Activated CD8-positive, alpha-beta memory T cell treated with anti-CD3 and anti-CD28 coated beads, Interleukin-2, amount 50 U/mL, for 1 hour (primary cell): ENCODE results near the gene TMEM161B.
"Not testable (repeated sequence)": the region's sequence is repeated elsewhere in the genome, so short reads cannot be mapped to it uniquely, and the experiment has no call there.

Experiments
- DNase-seq: peaks from one replicate; pipeline ENCODE4 v3.0.0-alpha.2; 2020; ENCODE audit errors: extremely low read depth

The TMEM161B gene

GRCh38 chr5:88183255-88183654 lies 85.4 kb downstream of the TMEM161B start:
- DNase-seq, result no peak

DNA sequence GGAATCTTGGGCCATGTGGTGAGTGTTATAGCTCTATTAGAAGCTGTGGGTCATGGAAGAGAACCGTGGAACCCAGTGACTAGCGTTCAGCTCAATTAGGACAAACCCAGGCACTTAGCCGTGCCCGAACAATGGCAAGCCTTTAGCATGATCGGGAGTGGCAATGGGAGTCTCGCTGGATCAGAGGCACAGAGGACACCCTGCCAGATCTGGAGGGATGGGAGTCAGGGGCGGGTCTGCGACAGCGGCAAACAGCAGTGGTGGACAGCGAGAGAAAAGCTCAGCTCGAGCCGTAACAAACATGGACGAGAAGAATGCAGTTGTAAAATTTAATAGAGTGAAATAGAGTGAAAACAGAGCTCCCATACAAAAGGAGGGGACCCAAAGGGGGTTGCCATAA lies 91.2 kb downstream of the TMEM161B start:
- DNase-seq, result not testable (repeated sequence)

GRCh38 chr5:88172847-88173758 lies 95.5 kb downstream of the TMEM161B start:
- no peak for DNase-seq

DNA sequence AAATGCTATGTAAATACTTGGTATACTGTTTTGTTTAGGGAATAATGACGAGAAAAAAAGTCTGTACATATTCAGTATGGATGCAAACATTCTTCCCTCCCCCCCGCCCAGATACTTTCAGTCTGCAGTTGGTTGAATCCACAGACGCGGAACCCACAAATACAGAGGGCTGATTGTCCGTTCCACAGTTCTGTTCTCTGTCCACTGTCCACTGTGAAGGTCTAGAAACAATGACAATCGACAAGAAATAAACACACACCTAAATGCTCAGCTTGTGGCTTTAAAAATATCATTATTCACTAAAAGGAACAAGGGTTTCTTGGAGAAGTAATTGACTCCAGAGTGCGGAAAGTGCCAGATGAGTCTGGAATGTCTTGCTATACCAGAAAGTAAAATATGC lies 109.1 kb downstream of the TMEM161B start:
- DNase-seq, result no peak

DNA sequence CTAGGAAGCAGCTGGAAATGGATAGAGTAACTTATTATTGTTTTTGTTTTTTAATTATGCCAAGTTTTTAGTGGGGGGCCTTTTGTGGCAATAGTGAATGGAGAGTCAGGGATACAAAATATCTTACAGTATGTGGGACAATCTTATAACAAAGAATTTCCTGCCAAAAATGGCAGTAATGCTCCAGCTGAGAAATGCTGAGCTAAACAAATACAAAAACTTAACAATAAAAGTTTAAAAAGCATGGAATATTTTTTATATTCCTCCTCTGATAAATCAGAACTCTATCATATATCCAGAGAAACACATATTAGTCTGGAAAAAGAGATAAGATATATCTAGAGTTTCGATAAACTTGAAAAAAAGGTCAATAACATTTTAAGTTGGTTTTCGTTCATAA lies 110.6 kb downstream of the TMEM161B start:
- no peak for DNase-seq

GRCh38 chr5:88154891-88155290 lies 113.8 kb downstream of the TMEM161B start:
- DNase-seq, result no peak

DNA sequence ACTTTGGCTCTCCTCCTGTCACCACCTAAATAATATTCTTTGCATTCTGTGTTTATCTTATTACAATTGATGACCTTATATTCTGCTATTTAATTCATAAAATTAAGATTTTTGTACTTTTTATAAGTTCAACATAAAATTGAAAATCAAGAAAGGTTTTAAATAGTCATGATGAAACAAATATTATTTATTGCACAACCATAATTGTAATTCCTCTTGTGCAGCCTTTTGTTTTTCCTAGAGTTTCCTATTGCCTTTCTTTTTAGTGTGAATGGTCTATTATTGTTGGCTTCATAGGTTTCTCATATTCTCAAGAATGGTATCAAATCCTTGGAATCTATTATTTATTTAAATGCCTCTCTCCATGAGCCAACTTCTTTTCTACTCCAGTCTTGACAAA lies 117.9 kb downstream of the TMEM161B start:
- DNase-seq, result no peak

GRCh38 chr5:88145611-88146467 lies 122.8 kb downstream of the TMEM161B start:
- no peak for DNase-seq

- no peak for DNase-seq
These were observed 123.4 kb downstream of the TMEM161B start for GRCh38 chr5:88145221-88145610.
